Smooth muscle cell (in vitro differentiated cells): ENCODE data around the gene CYP2E1. TPM values are rescaled to one million over a fixed set of nuclear protein-coding genes. Genes with fewer than 3 reads are reported as not detected.

Source experiments
- DNase-seq: peaks from one replicate; lab custom pipeline; 2025; ENCODE audit not compliant: unreplicated experiment; lab: John Stamatoyannopoulos, UW
- H2AFZ ChIP-seq: fragments of 200-600 bp; sonication (generic); 2 replicates; pipeline ENCODE4 v1.6.0; 2016; ENCODE audit warnings: antibody characterized with exemption, low read depth, mild to moderate bottlenecking
- H3F3A ChIP-seq: fragments of 200-600 bp; sonication (generic); 2 replicates; pipeline ENCODE4 v1.6.0; 2017; ENCODE audit warnings: antibody characterized with exemption, low read depth
- H3K27ac ChIP-seq: fragments of 200-600 bp; sonication (generic); 2 replicates; pipeline ENCODE4 v1.5.1; 2016; ENCODE audit warnings: low read depth, mild to moderate bottlenecking
- H3K27me3 ChIP-seq: fragments of 200-600 bp; sonication (generic); 2 replicates; pipeline ENCODE4 v1.6.1; 2016; ENCODE audit warnings: low read depth, mild to moderate bottlenecking
- H3K36me3 ChIP-seq: fragments of 200-600 bp; sonication (generic); 2 replicates; pipeline ENCODE4 v1.5.1; 2016; ENCODE audit warnings: low read depth
- H3K4me1 ChIP-seq: fragments of 200-600 bp; sonication (generic); 2 replicates; pipeline ENCODE4 v1.5.1; 2016; ENCODE audit warnings: low read depth
- H3K4me2 ChIP-seq: fragments of 200-600 bp; sonication (generic); 2 replicates; pipeline ENCODE4 v1.6.0; 2016; ENCODE audit warnings: mild to moderate bottlenecking
- H3K4me3 ChIP-seq: fragments of 200-600 bp; sonication (generic); 2 replicates; pipeline ENCODE4 v1.5.1; 2016; ENCODE audit warnings: mild to moderate bottlenecking
- H3K79me2 ChIP-seq: fragments of 200-600 bp; sonication (generic); 2 replicates; pipeline ENCODE4 v1.6.0; 2016; ENCODE audit warnings: low read depth, mild to moderate bottlenecking
- H3K9ac ChIP-seq: fragments of 200-600 bp; sonication (generic); 2 replicates; pipeline ENCODE4 v1.6.0; 2016; ENCODE audit warnings: low read depth
- H3K9me3 ChIP-seq: fragments of 200-600 bp; sonication (generic); replicated peaks from 2 replicates; pipeline ENCODE4 v1.5.1; 2016; ENCODE audit warnings: low read depth
- H4K20me1 ChIP-seq: fragments of 200-600 bp; sonication (generic); 2 replicates; pipeline ENCODE4 v1.6.0; 2016; ENCODE audit warnings: low read depth
- WGBS: methylation state at CpG from one replicate; pipeline ENCODE4 v1.1.7; 2016; ENCODE audit warnings: low lambda C conversion rate; 5-methylcytosine and 5-hydroxymethylcytosine counted together
- polyA plus RNA-seq: library from polyadenylated mRNA; unstranded; fragments of >200 nt; fragmentation: Nextera tagmentation; extraction: Ambion mirVana; gene quantifications from 2 replicates; pipeline ENCODE4 v1.2.1, GENCODE V29; 2016
- total RNA-seq: library from RNA; depleted of rRNA; stranded (reverse); fragments of >200 nt; gene quantifications from 2 replicates; pipeline ENCODE4 v1.2.3, GENCODE V29; 2014
- TF ChIP-seq, protein P1 (sequence below): fragments of 200-600 bp; sonication (generic); IDR thresholded peaks from 2 replicates; pipeline ENCODE4 v1.5.1; 2017; ENCODE audit warnings: borderline replicate concordance, mild to moderate bottlenecking, antibody characterized with exemption; ENCODE audit not compliant: insufficient read depth, poor library complexity, severe bottlenecking

The CYP2E1 gene
- total and polyA plus RNA-seq, 2 experiments from 2014 or later, result 1.3 to 10.8 TPM

DNA sequence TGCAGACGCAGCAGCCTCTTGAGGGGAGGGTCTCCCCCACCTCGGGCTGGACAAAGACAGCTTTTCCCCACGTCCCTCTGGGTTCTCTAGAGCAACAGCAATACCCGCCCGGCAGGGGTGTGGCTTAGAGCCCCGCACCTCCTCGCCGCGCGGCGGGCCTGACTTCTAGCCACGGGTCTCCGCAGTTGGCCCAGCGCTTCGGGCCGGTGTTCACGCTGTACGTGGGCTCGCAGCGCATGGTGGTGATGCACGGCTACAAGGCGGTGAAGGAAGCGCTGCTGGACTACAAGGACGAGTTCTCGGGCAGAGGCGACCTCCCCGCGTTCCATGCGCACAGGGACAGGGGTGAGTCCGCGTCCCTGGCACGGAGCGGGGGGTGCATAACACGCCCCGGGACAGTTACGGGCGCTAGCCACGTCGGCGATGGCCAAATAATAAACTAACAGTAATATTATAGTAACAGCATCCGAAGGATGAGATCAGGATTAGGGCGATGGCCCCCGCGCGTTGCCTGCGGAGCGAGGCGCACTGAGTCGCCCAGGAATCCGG lies 1.2 kb downstream of the CYP2E1 start:
- H3K9me3 ChIP-seq, result peaks cover 5% of the 10 kb centered on the region
- WGBS, result 92% methylated on average over 50 of the region's 50 CpGs
- no peak overlapping the region for H3K27ac ChIP-seq
- no peaks in the 10 kb centered on the region for H3K4me1 ChIP-seq
- H3F3A ChIP-seq, result no peaks in the 10 kb centered on the region
- H3K79me2 ChIP-seq, result no peaks in the 10 kb centered on the region
- no peaks in the 10 kb centered on the region for H3K27me3 ChIP-seq
- no peaks in the 10 kb centered on the region for H3K36me3 ChIP-seq
- TF ChIP-seq, protein P1, sequence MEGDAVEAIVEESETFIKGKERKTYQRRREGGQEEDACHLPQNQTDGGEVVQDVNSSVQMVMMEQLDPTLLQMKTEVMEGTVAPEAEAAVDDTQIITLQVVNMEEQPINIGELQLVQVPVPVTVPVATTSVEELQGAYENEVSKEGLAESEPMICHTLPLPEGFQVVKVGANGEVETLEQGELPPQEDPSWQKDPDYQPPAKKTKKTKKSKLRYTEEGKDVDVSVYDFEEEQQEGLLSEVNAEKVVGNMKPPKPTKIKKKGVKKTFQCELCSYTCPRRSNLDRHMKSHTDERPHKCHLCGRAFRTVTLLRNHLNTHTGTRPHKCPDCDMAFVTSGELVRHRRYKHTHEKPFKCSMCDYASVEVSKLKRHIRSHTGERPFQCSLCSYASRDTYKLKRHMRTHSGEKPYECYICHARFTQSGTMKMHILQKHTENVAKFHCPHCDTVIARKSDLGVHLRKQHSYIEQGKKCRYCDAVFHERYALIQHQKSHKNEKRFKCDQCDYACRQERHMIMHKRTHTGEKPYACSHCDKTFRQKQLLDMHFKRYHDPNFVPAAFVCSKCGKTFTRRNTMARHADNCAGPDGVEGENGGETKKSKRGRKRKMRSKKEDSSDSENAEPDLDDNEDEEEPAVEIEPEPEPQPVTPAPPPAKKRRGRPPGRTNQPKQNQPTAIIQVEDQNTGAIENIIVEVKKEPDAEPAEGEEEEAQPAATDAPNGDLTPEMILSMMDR, result no peak
- DNase-seq, result no peak
- H3K4me2 ChIP-seq, result no peak overlapping the region
- H2AFZ ChIP-seq, result no peak overlapping the region
- H3K9ac ChIP-seq, result no peak overlapping the region
- H4K20me1 ChIP-seq, result no peaks in the 10 kb centered on the region
- H3K4me3 ChIP-seq, result no peak overlapping the region

DNA sequence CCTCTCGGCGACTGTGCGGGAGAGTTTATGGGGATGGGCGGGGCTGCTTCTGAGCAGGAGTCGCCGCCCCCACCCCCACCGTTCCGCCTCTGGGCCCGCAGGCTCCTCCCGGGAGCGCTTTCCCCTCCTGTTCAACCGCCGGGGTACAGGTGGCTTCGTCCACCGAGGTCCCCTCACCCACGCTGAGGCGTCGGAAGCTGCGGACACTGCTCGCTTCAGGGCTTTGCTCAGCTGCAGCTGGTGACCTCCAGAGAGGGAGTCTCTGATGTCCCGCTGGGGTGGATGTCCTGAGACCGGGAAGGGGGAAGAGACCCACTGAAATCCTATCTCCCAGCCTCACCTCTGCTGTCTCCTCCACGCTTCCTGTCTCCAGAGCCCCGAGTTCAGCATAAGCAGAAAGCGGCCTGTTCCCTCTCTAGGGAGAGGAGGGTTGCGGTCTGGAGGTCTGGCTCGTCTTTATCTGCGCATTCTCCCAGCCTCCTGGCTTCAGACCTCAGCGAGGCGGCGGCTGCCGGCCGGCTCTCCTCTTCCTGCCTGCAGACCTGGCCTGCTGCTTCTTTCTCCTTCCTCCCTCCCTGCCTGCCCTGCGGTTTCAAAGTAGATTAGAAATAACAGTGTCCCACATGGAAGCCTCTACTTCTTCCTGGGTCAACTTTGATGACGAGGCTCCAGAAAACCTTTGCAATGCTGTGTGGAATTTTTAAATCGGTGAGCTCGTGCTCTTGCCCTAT lies 1.8 kb downstream of the CYP2E1 start:
- Histone ChIP-seq H3K4me2 (no peak overlapping the region), H3K27ac (no peak overlapping the region), H3K4me3 (no peak overlapping the region), H3K9ac (no peak overlapping the region), H3K79me2 (no peaks in the 10 kb centered on the region), H3K27me3 (no peaks in the 10 kb centered on the region), H3K36me3 (no peaks in the 10 kb centered on the region), H4K20me1 (no peaks in the 10 kb centered on the region), H3F3A (no peaks in the 10 kb centered on the region), H2AFZ (no peak overlapping the region), H3K9me3 (peaks cover 5% of the 10 kb centered on the region), H3K4me1 (no peaks in the 10 kb centered on the region)
- 85% methylated on average over 34 of the region's 37 CpGs for WGBS
- TF ChIP-seq, protein P1, result no peak
- DNase-seq, result no peak

GRCh38 chr10:133529576-133529946 lies 2.4 kb downstream of the CYP2E1 start:
- Histone ChIP-seq H2AFZ (no peak overlapping the region), H3K9ac (no peak overlapping the region), H3K9me3 (peaks cover 5% of the 10 kb centered on the region), H4K20me1 (no peaks in the 10 kb centered on the region), H3K79me2 (no peaks in the 10 kb centered on the region), H3K4me2 (no peak overlapping the region), H3K27me3 (no peaks in the 10 kb centered on the region), H3K4me3 (no peak overlapping the region), H3F3A (no peaks in the 10 kb centered on the region), H3K36me3 (no peaks in the 10 kb centered on the region), H3K27ac (no peak overlapping the region), H3K4me1 (no peaks in the 10 kb centered on the region)
- no peak for DNase-seq
- TF ChIP-seq, protein P1, result no peak
- 93% methylated on average over 26 of the region's 26 CpGs for WGBS

DNA sequence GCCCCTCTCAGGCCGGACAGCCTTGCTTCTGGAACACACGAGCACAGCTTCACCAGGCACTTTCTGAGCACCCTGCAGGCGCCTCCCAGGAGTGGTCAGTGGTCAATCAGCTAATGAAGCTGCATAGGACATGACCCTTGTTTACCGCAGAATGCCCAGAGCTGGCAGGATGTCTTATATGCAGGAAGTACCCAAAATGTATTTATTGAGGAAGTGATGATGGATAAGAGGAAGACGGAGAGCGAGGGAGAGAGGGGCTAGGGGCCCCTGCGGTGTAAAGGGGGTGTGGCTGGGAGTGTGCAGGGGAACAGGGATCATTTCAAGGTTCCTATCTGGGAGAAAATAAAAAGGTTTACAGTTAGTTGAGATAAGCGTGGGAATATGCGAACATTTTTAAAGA lies 3.3 kb downstream of the CYP2E1 start:
- TF ChIP-seq, protein P1, result no peak
- Histone ChIP-seq H3K9me3 (peaks cover 8% of the 10 kb centered on the region), H3K27me3 (no peaks in the 10 kb centered on the region), H3K36me3 (no peaks in the 10 kb centered on the region), H4K20me1 (no peaks in the 10 kb centered on the region), H3K4me1 (no peaks in the 10 kb centered on the region), H2AFZ (no peak overlapping the region), H3K4me3 (no peak overlapping the region), H3F3A (no peaks in the 10 kb centered on the region), H3K4me2 (no peak overlapping the region), H3K9ac (no peak overlapping the region), H3K79me2 (no peaks in the 10 kb centered on the region), H3K27ac (no peak overlapping the region)
- DNase-seq, result no peak
- 78% methylated on average over 9 of the region's 9 CpGs for WGBS
